Fibroblast of upper back skin (primary cell): ENCODE measurements around the gene SUSD1.

ENCODE experiments used
- DNase-seq: peaks from one replicate; pipeline ENCODE4 v3.0.0-alpha.2; 2013

SUSD1 gene

DNA sequence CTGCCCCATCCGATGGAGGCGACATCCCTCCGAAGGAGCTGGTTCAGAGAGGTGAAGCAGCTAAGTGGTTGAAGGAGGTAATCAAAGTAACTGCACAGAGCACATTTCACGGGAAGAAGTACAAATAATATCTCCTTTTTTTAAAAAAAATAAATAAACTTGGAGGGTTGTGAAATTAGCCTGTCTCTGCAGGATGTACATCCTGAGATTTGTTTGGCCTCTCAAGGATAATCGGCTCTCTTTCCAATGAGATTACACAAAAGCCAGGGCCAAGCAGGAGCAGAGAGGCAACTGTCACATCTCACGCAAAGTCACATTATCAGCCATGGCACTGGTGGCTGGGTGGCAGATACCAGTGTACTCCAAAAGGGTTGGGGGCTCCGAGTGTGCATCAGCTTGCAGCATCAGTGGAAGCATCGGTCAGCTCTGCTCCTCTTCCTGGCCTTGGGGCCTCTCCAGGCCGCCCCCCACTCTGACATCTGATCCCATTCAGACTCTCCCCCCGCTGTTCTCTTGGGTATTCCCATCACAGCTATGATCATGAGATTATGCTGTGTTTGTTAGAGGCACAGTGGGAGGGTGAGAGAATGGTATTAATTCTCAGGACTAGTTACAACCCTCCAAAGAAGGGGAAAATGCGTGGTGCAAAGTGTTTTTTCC is 168.6 kb downstream of the SUSD1 start:
- no peak for DNase-seq

DNA sequence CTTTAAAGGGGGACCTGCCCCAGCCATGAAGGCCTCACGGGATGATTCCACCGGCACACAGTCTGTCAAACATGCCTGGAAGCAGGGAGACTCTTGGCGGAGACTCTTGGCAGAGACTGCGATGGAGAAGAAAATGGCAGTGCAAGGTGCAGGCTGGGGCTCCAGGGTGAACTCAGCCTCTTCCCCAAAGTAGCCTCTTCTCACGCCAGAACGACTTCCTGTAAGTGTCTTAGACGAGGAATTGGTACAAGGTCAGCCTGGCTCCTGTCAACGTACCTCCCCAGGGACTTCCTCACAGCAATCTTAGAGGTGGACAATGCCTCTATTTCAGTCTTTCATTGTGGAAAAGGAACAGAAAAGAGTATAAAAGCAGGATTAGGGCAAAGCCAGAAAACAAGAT is 169.2 kb downstream of the SUSD1 start:
- no peak for DNase-seq

DNA sequence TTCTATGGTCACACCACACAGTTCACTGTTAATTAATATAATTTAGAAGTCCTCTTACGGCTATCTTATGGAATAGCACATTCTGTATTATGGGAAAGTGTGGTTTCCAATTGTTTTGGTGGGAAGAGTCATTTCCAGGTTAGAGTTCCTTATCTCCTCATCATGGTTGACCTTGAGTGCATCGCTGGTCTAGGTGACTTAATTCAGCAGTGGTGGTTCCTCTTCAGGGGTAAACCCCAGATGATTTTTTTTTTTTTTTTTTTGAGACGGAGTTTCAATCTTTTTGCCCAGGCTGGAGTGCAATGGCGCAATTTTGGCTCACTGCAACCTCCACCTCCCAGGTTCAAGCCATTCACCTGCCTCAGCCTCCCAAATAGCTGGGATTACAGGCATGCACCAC is 171.6 kb downstream of the SUSD1 start:
- no peak for DNase-seq

DNA sequence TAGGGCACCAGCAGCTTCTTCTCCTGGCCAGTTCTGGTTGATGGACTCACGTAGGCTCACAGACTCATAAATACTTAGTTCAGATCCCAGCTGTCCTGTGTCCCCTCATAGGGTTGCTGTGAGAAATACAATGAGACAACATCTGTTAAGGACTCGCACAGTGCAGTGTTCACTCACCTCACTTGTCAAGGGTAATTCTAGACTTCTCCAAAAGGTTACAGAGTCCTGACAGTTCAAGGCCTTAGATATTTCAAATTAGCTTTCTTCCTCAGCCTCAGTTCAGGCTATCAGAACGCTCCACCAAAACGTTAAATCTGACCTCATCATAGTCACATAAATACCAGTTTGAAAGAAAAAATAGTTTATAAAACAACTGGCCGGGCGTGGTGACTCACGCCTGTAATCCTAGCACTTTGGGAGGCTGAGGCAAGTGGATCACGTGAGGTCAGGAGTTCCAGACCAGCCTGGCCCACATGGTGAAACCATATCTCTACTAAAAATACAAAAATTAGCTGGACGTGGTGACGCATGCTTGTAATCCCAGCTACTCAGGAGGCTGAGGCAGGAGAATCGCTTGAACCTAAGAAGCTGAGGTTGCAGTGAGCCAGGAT is 172.1 kb downstream of the SUSD1 start:
- no peak for DNase-seq

DNA sequence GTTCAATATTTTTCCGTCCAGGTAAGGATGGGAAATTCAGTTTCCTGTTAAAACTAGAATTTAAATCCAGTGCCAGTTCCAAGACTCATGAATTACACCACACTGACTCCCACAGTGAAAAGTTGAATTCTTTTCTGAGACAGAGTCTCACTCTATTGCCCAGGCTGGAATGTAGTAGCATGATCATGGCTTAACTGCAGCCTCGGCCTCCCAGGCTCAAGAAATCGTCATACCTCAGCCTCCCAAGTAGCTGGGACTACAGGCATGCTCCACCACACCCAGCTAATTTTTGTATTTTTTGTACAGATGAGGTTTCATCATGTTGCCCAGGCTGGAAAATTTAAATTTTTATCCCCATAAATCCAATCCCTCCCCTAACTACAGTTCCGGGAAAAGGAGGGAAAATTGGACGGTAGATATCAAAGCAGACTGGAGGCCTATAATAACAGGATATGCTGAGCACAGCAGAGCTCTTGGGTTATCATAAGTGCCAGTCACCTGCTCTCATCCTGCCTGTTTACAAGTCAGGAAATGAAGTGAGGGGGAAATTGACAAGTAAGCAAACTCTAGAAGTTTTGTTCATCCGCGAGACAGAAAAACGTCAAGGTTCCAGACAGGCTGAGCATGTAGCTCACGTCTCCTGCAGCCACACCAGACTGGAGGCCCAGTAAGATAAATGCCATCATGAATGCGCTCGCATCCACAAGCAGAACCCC is 172.8 kb downstream of the SUSD1 start:
- DNase-seq: no peak

DNA sequence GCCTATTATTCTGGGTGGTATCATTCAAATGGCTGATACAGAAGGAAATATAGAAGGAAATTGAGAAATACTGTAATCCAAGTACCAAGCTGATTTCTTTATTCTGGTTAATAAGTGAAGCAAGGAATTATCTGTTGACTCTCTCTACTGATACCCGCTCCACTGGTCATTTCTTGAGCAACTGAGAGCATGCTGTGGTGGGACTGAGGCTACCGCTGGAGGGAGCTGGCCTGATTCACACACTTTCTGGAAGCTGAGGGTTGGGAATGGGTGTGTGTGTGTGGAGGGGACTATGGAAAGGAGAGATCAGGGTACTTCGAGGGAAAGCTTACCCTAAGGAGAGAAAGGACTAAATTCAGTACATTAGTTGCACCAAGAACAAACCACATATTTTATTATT is 174.4 kb downstream of the SUSD1 start:
- no peak for DNase-seq

DNA sequence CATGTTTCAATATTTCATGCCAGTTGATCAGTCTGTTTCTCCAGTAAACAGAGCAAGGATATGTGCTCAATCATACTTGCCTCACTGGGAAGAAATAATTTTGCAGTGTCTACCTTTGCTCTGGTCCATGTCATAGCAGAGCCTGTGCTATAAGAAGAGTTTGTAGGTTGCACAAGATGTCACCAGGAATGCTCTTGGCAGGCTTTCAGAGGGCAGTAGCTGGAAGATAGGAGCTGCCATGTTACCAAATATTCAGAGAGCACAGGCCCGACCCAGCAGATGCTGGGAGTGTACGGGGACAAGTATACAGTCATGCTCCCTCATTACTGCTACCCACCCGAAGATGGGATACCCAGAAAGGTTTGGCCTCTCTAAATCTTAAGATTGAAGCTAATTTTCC is 175.8 kb downstream of the SUSD1 start:
- DNase-seq: no peak

DNA sequence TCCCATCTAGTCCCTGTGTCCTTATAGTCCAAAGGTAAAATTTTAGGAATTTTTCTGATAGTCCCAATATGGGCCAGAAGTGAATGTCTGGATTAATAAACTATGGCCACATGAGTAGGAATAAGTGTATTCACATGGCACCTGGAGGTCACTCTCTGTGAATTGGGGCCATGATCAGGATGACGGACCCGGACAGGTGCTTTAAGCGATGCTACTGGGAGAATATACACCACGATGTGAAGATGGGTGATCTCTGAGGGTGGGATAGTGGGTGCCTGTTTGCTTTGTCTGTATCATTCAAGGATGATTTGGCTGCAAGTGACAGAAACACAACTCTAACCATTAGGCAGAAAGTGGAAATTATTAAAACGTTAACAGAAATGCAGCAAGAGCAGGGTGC is 177.3 kb downstream of the SUSD1 start:
- DNase-seq: no peak

DNA sequence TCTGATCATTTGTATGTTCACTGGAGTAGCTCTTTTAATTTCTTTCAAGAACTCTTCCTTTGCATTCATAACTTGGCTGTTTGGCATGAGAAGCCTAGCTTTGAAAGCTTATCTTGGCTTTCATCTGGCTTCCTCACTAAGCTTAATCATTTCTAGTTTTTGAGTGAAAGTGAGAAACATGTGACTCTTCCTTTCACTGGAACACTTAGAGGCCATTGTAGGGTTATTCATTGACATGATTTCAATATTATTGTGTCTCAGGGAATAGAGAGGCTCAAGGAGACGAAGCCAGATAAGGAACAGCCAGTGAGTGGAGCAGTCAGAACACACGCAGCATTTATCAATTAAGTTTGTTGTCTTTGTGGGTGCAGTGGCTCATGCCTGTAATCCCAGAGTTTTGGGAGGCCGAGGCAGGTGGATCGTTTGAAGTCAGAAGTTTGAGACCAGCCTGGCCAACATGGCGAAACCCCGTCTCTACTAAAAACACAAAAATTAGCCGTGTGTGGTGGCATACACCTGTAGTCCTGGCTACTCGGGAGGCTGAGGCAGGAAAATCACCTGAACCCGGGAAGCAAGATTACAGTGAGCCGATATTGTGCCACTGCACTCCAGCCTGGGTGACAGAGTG is 180.2 kb downstream of the SUSD1 start:
- no peak for DNase-seq

DNA sequence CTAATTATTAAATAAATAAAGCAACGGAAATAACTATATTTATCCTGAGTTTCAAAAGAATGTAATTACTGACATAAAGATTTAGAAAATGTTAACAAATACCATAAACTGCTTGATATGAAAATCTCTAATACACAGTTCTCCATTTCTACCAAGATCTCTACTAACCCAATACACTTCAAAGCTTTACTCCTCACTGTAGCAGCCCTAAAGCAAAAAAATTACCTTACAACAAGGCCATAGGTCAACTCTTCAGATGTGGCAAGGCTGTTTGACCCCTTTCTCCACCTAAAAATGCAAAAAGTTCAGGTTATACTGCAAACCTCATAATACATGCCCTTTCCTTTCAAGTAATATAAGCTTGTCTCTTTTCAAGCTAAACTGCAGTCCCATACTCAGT is 181.8 kb downstream of the SUSD1 start:
- DNase-seq: no peak

DNA sequence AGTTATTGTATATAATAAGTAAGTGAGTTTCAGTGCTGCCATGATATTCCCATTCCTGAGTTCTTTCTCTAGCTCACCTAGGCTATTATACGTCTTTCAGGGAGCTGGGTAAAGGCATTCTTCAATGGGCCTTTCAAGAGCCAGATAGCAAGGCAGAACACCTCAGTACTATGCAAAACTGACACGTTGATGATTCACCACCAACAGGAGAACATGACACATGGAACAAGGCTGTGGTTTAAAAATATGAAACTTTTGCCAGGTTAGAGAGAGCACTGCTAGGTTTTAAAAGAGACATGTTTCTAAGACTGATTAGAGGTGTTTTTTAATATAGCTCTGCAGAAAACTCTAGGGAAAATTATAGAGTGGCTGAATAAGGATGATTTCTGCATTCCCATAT is 182.6 kb downstream of the SUSD1 start:
- DNase-seq: peak; percentile 77

DNA sequence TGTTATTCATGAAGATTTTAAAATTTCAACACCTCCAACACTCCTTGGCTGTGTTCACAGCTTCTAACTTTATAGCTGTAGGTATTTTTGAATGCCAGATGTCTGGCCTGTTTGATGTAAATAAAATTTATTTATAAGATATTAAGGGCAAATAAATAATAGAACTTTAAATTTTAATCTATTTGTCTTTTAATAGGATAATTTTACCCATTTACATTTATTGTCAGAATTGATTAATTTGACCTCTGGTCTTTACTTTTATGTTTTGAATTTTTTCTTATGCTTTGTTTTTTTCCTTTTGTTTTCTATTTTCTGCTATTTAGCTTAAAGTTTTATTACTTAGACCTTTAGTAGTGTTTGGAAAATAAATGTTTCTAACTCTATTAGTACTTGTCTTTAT is 183.9 kb downstream of the SUSD1 start:
- no peak for DNase-seq
